HG03460 (cell line): ENCODE results near the gene FBRSL1.

Experiments
- ATAC-seq: cut with Tn5 transposase; IDR thresholded peaks from one replicate; pipeline ENCODE4 v1.9.1; 2021; ENCODE audit not compliant: unreplicated experiment

Gene FBRSL1

GRCh38 chr12:132538663-132538990 lies 48.7 kb downstream of the FBRSL1 start:
- no peak for ATAC-seq

DNA sequence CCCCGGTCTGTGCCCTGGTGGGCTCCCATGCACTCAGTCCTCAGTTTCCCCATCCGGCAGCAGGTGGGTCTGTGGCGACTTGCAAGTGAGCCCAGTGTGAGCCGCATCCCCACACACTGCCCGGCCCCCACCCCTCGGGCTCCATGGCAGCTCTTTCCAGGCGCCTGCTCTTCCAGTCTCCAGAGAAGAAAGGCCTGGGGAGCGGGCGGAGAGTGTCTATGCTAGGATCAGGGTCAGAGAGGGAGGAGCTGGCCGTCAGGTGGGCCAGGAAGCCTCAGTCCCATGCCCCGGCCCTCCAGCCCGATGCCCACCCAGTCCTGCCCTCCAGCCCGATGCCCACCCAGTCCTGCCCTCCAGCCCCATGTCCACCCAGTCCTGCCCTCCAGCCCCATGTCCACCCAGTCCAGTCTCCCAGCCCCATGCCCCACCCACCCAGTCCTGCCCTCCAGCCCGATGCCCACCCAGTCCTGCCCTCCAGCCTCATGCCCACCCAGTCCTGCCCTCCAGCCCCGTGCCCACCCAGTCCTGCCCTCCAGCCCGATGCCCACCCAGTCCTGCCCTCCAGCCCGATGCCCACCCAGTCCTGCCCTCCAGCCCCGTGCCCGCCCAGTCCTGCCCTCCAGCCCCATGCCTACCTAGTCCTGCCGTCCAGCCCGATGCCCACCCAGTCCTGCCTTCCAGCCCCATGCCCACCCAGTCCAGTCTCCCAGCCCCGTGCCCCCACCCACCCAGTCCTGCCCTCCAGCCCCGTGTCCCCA lies 49.2 kb downstream of the FBRSL1 start:
- ATAC-seq: no peak

GRCh38 chr12:132540436-132540835 lies 50.5 kb downstream of the FBRSL1 start:
- no peak for ATAC-seq

GRCh38 chr12:132541200-132541599 lies 51.2 kb downstream of the FBRSL1 start:
- no peak for ATAC-seq

- no peak for ATAC-seq
Observed at GRCh38 chr12:132541996-132542395, 52.0 kb downstream of the FBRSL1 start.

GRCh38 chr12:132542661-132543060 lies 52.7 kb downstream of the FBRSL1 start:
- no peak for ATAC-seq

DNA sequence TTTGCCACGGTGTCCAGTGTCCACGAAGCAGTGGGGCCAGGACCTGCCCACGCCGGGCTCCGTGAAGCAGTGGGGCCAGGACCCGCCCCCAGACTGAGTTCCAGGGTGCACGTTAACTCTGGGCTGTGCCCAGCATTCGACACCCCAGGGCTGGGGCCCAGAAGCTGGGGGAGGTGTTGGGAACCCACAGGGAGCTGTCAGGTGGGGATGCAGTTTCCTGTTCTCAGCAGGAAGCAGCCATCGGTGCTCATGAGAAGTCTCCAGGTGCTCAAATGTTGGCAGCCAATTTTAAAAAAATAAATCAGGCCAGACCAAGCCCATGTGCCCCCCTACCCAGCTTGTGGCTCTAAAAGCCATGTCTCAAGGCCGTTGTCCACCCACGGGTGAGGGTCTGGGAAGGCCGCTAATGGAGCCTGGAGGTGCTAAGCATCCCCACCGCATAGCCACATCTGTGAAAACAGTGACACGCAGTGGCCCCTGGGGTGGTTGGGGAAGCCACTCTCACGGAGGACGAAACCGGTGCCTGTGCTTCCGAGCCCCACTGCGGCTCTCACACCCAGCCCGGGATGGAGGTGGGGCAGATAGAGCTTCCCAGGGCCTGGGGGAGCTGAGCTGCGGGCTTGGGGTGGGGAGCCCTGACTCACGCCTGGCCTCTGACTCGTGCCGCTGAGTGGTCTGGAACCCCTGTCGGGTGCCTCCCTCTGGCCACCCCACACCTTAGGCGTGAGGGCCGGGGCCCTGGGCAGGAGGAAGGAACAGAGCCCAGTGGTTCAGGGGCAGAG lies 53.5 kb downstream of the FBRSL1 start:
- ATAC-seq: no peak

DNA sequence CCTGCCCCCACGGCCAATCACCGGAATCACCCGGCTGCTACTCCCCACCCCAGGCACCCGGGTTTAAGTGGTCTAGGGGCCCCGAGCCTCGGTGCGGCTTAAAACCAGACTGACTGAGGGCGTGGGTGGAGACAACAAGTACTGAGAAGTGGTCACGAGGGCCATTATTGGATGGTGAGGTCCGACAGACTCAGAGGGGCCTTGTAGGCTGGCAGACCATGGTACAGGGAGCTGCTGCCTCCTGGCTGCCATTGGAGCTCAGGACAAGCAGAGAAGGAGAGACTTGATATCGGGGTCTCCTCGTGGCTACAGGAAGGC lies 54.1 kb downstream of the FBRSL1 start:
- no peak for ATAC-seq

DNA sequence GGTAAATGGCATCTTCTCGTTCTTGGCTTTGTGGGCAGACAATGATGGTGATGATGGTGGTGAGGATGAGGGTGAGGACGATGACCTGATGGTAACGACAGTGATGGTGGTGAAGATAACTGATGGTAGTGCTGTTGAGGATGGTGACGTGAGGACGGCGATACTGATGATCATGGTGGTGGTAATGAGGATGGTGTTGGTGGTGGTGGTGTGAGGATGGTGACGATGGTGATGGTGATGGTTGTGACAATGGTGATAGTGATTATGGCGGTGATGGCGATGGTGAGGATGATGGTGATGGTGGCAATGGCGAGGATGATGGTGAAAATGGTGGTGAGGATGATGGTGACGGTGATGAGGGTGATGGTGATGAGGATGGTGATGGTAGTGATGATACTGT lies 54.5 kb downstream of the FBRSL1 start:
- ATAC-seq: no peak

DNA sequence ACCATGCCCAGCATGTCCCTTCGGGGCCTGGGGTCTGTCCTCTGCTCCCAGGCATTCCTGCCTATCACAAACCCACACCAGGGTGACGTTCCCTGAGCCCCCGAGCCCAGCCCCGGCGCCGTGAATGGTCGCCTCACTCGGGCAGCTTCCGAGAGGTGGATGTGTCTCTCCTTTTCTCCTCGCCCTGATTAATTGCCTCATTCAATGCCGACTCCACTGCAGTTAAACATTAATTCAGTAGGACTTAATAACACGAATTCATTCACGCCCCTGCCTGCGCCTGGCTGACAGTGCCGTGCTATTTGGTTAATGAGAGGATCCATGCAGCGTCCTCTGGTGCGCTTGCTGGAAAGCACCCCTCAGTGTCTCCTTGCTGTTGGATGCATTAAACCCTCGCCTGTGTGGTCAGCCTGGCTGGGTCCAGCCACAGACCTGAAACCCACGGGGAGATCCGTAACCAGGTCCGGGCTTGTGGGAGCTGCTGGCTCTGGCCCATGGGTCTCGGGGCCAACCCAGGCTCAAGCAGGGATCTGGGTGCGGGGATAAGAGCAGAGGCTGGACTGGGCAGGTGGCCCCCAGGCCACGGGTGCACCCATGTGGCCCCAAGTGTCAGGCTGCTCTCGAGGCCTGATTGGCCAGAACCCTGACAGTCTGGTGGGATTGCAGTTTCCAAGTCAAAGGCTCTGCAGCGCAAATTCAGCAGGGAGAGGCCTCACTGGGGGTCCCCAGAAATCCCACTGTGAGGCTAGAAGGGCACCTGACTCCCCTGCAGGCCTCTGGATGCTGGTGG lies 55.4 kb downstream of the FBRSL1 start:
- ATAC-seq: no peak

- no peak for ATAC-seq
Observed at GRCh38 chr12:132545955-132546354, 56.0 kb downstream of the FBRSL1 start.

- no peak for ATAC-seq
Observed at GRCh38 chr12:132546647-132547046, 56.7 kb downstream of the FBRSL1 start.

GRCh38 chr12:132547205-132547740 lies 57.3 kb downstream of the FBRSL1 start:
- no peak for ATAC-seq

GRCh38 chr12:132548430-132549058 lies 58.6 kb downstream of the FBRSL1 start:
- ATAC-seq: no peak

- ATAC-seq: no peak
Observed at GRCh38 chr12:132549059-132549458, 59.1 kb downstream of the FBRSL1 start.

- ATAC-seq: no peak
Observed at GRCh38 chr12:132550014-132550802, 60.3 kb downstream of the FBRSL1 start.

DNA sequence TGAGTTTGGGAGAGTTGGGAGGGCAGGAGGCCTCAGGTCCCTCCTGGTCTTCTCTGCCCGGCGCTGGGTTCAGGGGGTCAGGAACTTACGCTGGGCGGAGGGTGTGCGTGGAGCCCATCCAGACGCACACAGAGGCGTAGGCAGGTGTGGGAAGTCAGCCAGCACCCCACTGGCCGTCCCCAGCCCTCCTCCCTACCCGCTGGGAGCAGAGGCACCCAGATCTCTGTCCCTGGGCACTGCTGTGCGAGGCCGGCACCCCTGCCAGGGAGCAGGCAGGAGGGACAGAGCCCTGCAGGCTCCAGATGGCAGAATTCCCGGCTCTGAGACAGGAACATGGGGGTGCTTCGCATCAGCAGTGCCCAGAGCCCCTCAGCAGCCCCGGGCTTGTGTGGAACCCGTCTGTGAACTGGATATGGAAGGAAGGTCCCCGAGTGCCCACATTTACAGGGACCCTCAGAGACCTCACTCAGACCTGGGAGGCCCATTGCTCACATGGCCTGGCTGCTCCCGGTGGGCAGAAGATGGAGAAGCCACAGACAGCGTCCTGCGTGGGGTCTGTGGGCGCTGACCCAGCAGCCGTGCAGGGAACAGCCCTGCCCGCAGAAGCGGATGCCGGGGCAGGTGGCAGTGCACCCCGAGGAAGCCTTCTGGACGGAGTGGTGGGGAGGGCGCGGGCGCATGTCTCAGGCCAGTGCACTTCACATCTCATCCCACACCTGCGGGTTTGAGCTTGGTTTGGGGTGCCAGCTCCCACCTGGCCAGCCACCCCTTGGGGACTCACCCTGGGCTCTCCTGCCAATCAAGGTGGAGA lies 61.1 kb downstream of the FBRSL1 start:
- no peak for ATAC-seq

DNA sequence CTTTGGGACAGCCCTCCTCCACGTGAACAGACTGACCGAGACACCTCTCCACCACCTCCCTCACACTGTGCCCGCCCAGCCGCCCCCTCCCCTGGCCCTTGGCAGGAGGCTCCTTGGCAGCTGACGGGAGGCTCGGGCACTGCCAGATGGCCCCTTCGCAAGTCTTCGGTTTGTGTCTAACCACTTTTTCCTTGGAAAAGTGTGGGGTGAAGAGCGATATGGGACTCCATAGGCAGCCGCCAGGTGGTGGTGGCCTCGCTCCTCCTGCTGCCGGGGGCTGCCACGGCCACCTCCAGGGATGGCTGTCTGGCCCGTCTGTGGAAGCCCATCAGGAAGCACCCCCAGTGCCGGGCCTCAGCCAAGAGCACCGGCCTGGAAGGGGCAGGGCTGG lies 61.7 kb downstream of the FBRSL1 start:
- no peak for ATAC-seq

DNA sequence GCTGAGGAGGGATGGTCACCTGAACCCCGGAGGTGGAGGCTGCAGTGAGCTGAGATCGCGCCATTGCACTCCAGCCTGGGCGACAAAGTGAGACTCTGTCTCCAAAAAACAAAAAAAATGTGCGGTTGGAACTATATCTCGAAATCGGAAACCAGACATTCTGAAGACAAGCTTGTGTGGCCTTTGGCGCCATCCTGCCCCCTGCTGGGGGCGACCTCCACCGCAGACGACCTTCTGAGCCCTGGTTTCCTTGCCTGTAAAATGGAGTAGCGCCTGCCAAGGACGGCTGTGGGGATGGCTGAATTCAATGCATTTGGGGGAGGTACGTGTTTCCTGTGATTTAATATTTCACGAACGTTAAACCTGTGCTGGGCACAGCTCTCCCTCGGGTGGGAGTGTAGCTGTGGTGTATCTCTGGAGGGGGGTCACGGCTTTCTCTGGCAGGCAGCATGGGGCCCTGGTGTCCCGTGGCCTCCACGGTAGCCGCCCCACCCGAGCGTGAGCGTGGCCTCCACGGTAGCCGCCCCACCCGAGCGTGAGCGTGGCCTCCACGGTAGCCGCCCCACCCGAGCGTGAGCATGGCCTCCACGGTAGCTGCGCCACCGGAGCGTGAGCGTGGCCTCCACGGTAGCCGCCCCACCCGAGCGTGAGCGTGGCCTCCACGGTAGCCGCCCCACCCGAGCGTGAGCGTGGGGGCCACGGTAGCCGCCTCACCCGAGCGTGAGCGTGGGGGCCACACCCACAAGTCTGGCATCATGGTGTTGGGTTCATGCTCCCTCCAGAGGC lies 65.1 kb downstream of the FBRSL1 start:
- ATAC-seq: no peak
